HepG2 (cell line): ENCODE measurements around the gene NKRF. TPM values are rescaled to one million over a fixed set of nuclear protein-coding genes. Genes with fewer than 3 reads are reported as not detected.

ENCODE experiments used
- ASH2L ChIP-seq: fragments of 300-600, 200-600 bp; sonication (generic); IDR thresholded peaks from 2 replicates; pipeline ENCODE4 v1.7.0; 2017; ENCODE audit warnings: low read depth, mild to moderate bottlenecking, moderate library complexity, mixed read lengths, low read length; ENCODE audit not compliant: insufficient read length
- BCL3 ChIP-seq: sonication (generic); formaldehyde crosslinking; IDR thresholded peaks from 2 replicates; pipeline ENCODE4 v1.5.1; 2020; ENCODE audit warnings: mild to moderate bottlenecking, missing genetic modification reagents, moderate library complexity
- CENPX ChIP-seq: sonication (generic); formaldehyde crosslinking; IDR thresholded peaks from 2 replicates; pipeline ENCODE4 v1.9.0; 2021; ENCODE audit warnings: mild to moderate bottlenecking, missing genetic modification reagents, moderate library complexity
- EHMT2 ChIP-seq: fragments of 200-600 bp; sonication (generic); IDR thresholded peaks from 2 replicates; pipeline ENCODE4 v1.7.0; 2017; ENCODE audit warnings: antibody characterized with exemption, low read depth, low read length, borderline replicate concordance
- ELF4 ChIP-seq: sonication (generic); formaldehyde crosslinking; IDR thresholded peaks from 2 replicates; pipeline ENCODE4 v1.5.0; 2020; ENCODE audit warnings: missing genetic modification reagents, mild to moderate bottlenecking, moderate library complexity, borderline replicate concordance
- FOSL2 ChIP-seq: sonication (generic); formaldehyde crosslinking; IDR thresholded peaks from 2 replicates; pipeline ENCODE4 v1.4.0; 2020; ENCODE audit warnings: missing genetic modification reagents
- GATAD2A ChIP-seq: IDR thresholded peaks from 2 replicates; pipeline ENCODE4 v1.6.1; 2016
- GRHL1 ChIP-seq: sonication (generic); formaldehyde crosslinking; conservative IDR thresholded peaks from 2 replicates; pipeline ENCODE4 v1.8.0; 2022; ENCODE audit warnings: missing genetic modification reagents
- GTF3A ChIP-seq: sonication (generic); formaldehyde crosslinking; conservative IDR thresholded peaks from 2 replicates; pipeline ENCODE4 v1.4.0; 2020; ENCODE audit warnings: mild to moderate bottlenecking, missing genetic modification reagents
- HNF4A ChIP-seq: sonication (generic); formaldehyde crosslinking; IDR thresholded peaks from 2 replicates; pipeline ENCODE4 v1.4.0; 2020; ENCODE audit warnings: missing genetic modification reagents
- HNRNPLL ChIP-seq: fragments of 200-400 bp; formaldehyde crosslinking; IDR thresholded peaks from 2 replicates; pipeline ENCODE4 v1.6.1; 2017; ENCODE audit warnings: mild to moderate bottlenecking, low read depth, low read length; ENCODE audit not compliant: poor library complexity, severe bottlenecking
- KAT2B ChIP-seq: fragments of 150-350 bp; IDR thresholded peaks from 2 replicates; pipeline ENCODE4 v1.6.1; 2014; ENCODE audit warnings: low read depth, low read length, borderline replicate concordance
- KLF9 ChIP-seq: IDR thresholded peaks from 2 replicates; pipeline ENCODE4 v1.6.1; 2016; ENCODE audit warnings: low read depth
- KMT2B ChIP-seq: IDR thresholded peaks from 2 replicates; pipeline ENCODE4 v1.6.1; 2016; ENCODE audit warnings: missing genetic modification reagents, missing compliant biosample characterization
- LBX2 ChIP-seq: sonication (generic); formaldehyde crosslinking; IDR thresholded peaks from 2 replicates; pipeline ENCODE4 v1.5.0; 2020; ENCODE audit warnings: missing genetic modification reagents, mild to moderate bottlenecking, borderline replicate concordance
- MBD4 ChIP-seq: IDR thresholded peaks from 2 replicates; pipeline ENCODE4 v1.6.1; 2012; ENCODE audit warnings: low read length, inconsistent platforms, borderline replicate concordance
- NFYC ChIP-seq: IDR thresholded peaks from 2 replicates; pipeline ENCODE4 v1.6.1; 2016; ENCODE audit warnings: missing genetic modification reagents, missing compliant biosample characterization
- NONO ChIP-seq, 2 experiments: fragments of 450-650 bp in 1 of 2; sonication (generic) in 1 of 2; formaldehyde crosslinking in 1 of 2; IDR thresholded peaks in 1 of 2; conservative IDR thresholded peaks in 1 of 2; 2 replicates each; pipeline versions ENCODE4 v1.6.1 to v1.8.0; 2017 to 2022; ENCODE audit warnings: mild to moderate bottlenecking in 1 of 2, missing genetic modification reagents in 1 of 2, moderate library complexity in 1 of 2
- SPEN ChIP-seq: sonication (generic); formaldehyde crosslinking; IDR thresholded peaks from 2 replicates; pipeline ENCODE4 v1.5.1; 2020; ENCODE audit warnings: low read depth, mild to moderate bottlenecking, missing genetic modification reagents
- TEAD3 ChIP-seq: optimal IDR thresholded peaks from 2 replicates; pipeline ENCODE3; 2016; ENCODE audit warnings: borderline replicate concordance
- TRIM24 ChIP-seq: sonication (generic); formaldehyde crosslinking; IDR thresholded peaks from 2 replicates; pipeline ENCODE4 v1.8.0; 2022; ENCODE audit warnings: mild to moderate bottlenecking, missing genetic modification reagents
- ZNF446 ChIP-seq: sonication (generic); formaldehyde crosslinking; IDR thresholded peaks from 2 replicates; pipeline ENCODE4 v1.5.0; 2020; ENCODE audit warnings: mild to moderate bottlenecking, missing genetic modification reagents
- ZNF607 ChIP-seq: sonication (generic); formaldehyde crosslinking; IDR thresholded peaks from 2 replicates; pipeline ENCODE4 v1.5.1; 2020; ENCODE audit warnings: missing genetic modification reagents, mild to moderate bottlenecking, borderline replicate concordance
- ZNF678 ChIP-seq: sonication (generic); formaldehyde crosslinking; IDR thresholded peaks from 2 replicates; pipeline ENCODE4 v1.4.0; 2020; ENCODE audit warnings: mild to moderate bottlenecking, missing genetic modification reagents
- ZNF724P ChIP-seq: sonication (generic); formaldehyde crosslinking; IDR thresholded peaks from 2 replicates; pipeline ENCODE4 v1.8.0; 2022; ENCODE audit warnings: missing genetic modification reagents, borderline replicate concordance
- polyA plus RNA-seq, 8 experiments: library from polyadenylated mRNA; depleted of rRNA in 3 of 8; stranded (reverse) in 7 of 8; unstranded in 1 of 8; fragments of >200 nt; fragmentation: Illumina TruSeq in 4 of 8; extraction: Trizol in 4 of 8; gene quantifications; 2 replicates each; pipeline versions ENCODE4 v1.2.1 to v1.2.3, GENCODE V29; 2011 to 2016; ENCODE audit warnings: low read depth in 4 of 8, missing spikeins in 1 of 8, mixed read lengths in 1 of 8; ENCODE audit not compliant: insufficient read depth in 1 of 8
- total RNA-seq, 5 experiments: library from RNA; depleted of rRNA; stranded (reverse); fragments of >200 nt; fragmentation: Illumina TruSeq; extraction: Trizol; gene quantifications; 2 replicates each; pipeline ENCODE4 v1.2.3, GENCODE V29; 2016; ENCODE audit warnings: low read depth in 1 of 5
- TF ChIP-seq, protein P1 (sequence below): sonication (generic); formaldehyde crosslinking; IDR thresholded peaks from 2 replicates; pipeline ENCODE4 v1.8.1; 2023; ENCODE audit warnings: mild to moderate bottlenecking, moderate library complexity, missing genetic modification reagents

NKRF gene
- total and polyA plus RNA-seq, 2 of the 13 experiments (the other 11 are each of a cell fraction or from before 2014, with no cell fraction given): 3.3 to 6.0 TPM

- TF ChIP-seq ZNF446 (CRISPR knock-in tag) (0 out of 2 replicates have a peak, but pooled peaks have one; percentile 41), KLF9 (no peak), HNF4A (CRISPR knock-in tag) (no peak), ZNF607 (no peak), GRHL1 (CRISPR knock-in tag) (no peak), ASH2L (peak; percentile 68), ZNF678 (CRISPR knock-in tag) (no peak), NFYC (CRISPR knock-in tag) (no peak), SPEN (peak; percentile 29; the same call in 1 of the 2 replicates), NONO (IDR thresholded peaks at IDR 0.05) (no peak), NONO (CRISPR knock-in tag; conservative IDR thresholded peaks at IDR 0.05) (peak; percentile 48; the same call in 1 of the 2 replicates), CENPX (CRISPR knock-in tag) (no peak), BCL3 (CRISPR knock-in tag) (no peak), LBX2 (CRISPR knock-in tag) (no peak), EHMT2 (no peak), FOSL2 (CRISPR knock-in tag) (no peak), GTF3A (CRISPR knock-in tag) (no peak), GATAD2A (0 out of 2 replicates have a peak, but pooled peaks have one; percentile 10), ELF4 (no peak), KMT2B (CRISPR knock-in tag) (0 out of 2 replicates have a peak, but pooled peaks have one; percentile 31), ZNF724P (CRISPR knock-in tag) (no peak), MBD4 (no peak), HNRNPLL (peak; percentile 47), TRIM24 (CRISPR knock-in tag) (no peak), KAT2B (no peak), TEAD3 (CRISPR knock-in tag) (no peak)
- TF ChIP-seq, protein P1, sequence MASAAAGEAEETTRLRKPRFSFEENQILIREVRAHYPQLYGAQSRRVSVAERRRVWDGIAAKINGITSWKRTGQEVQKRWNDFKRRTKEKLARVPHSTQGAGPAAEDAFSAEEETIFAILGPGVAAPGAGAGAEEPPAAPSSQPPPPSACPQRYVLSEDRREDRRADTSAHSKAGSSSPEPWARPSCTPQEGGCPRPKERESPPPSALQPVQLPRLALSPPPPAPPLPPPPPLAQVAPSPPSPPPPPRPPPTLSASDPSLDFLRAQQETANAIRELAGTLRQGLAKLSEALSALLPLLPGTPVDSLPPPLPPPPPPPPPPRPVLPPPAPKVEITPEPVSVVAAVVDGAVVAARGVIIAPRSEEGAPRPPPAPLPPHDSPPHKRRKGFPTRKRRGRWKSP: no peak
Measured at GRCh38 chrX:119574394-119575266, 31.6 kb downstream of the NKRF start, which contains the start of gene UBE2A (continued).
